GM23338 (cell line): ENCODE measurements around the gene XIRP2.

Experiments
- CTCF ChIP-seq, 2 experiments: fragments of 200-600 bp in 1 of 2; sonication (generic) in 1 of 2; conservative IDR thresholded peaks; 2 replicates each; pipeline versions ENCODE4 v1.5.1 to v1.6.1; 2016 to 2017; ENCODE audit warnings: antibody characterized with exemption in 2 of 2, low read depth in 2 of 2, mild to moderate bottlenecking in 2 of 2, moderate library complexity in 1 of 2
- POLR2AphosphoS5 ChIP-seq: IDR thresholded peaks from 2 replicates; pipeline ENCODE4 v1.6.1; 2016; ENCODE audit warnings: antibody characterized with exemption, low read depth
- STAT1 ChIP-seq: IDR thresholded peaks from one replicate; pipeline ENCODE4 v1.6.1; 2016; ENCODE audit warnings: antibody characterized with exemption; ENCODE audit not compliant: unreplicated experiment
- ZNF114 ChIP-seq: fragments of 250-450 bp; sonication (Bioruptor Pico); IDR thresholded peaks from 2 replicates; pipeline ENCODE4 v1.5.0; 2020; ENCODE audit warnings: mild to moderate bottlenecking, moderate library complexity

DNA sequence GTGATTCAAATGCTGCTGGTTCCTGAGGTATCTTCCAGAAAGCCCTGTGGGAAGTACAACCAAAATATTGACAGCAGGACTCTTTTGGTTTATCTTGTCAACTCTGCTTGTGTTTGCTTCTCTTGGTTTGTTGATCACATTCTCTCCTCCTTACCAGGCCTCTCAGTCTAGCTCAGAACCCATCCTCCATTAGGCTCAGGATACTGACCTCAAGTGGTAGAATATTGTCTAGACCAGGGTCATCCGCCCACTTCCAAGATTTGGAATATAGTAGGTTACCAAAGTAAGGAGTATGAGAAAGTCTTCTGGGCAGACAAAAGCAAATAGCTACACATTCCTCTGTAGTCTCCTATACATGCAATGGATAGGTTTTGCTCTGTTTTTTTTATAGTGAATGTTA, 56.6 kb downstream of the XIRP2 start:
- TF ChIP-seq POLR2AphosphoS5 (no peak), CTCF (conservative IDR thresholded peaks at IDR 0.05; ENCODE audit: low read depth in 2 of 2) (peak; percentile 42 to 49; a peak in 3 of 4 replicates), ZNF114 (CRISPR knock-in tag) (no peak), STAT1 (no peak)
